ENCODE results near the gene NLRP9.

DNA sequence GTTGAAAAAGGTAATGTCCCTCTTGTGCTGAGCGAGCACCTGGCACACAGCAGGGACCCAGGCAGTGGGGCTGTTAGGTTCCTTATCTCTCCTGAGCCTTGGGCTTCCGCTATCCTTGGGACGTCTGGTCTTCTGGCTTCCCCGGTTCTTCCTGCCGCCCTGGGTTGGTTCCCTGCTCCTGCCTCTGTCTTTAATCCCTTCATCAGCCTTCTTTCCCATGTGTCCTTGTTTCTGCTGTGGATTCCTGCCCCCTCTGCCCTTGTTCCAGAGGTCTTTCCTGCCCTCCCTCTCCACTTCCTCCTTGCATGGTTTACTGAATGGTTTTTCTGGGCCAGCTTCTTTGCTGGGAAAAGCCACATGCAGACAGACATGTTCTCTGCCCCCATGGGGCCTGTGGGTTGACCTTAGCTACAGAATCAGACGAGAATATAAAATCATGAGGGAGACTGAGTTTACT is 60.6 kb downstream of the NLRP9 start:
- no peak for TF ChIP-seq POLR2A (IDR thresholded peaks at IDR 0.05)
- TF ChIP-seq, protein P1, sequence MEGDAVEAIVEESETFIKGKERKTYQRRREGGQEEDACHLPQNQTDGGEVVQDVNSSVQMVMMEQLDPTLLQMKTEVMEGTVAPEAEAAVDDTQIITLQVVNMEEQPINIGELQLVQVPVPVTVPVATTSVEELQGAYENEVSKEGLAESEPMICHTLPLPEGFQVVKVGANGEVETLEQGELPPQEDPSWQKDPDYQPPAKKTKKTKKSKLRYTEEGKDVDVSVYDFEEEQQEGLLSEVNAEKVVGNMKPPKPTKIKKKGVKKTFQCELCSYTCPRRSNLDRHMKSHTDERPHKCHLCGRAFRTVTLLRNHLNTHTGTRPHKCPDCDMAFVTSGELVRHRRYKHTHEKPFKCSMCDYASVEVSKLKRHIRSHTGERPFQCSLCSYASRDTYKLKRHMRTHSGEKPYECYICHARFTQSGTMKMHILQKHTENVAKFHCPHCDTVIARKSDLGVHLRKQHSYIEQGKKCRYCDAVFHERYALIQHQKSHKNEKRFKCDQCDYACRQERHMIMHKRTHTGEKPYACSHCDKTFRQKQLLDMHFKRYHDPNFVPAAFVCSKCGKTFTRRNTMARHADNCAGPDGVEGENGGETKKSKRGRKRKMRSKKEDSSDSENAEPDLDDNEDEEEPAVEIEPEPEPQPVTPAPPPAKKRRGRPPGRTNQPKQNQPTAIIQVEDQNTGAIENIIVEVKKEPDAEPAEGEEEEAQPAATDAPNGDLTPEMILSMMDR (IDR thresholded peaks at IDR 0.05): no peak
- no peak for TF ChIP-seq POLR2AphosphoS5 (IDR thresholded peaks at IDR 0.05; ENCODE audit: insufficient read depth in 1 of 2, low read depth in 1 of 2)
